GM12801 (cell line): ENCODE measurements around the gene KRTAP10-2.

Experiments
- CTCF ChIP-seq: IDR thresholded peaks from one replicate; pipeline ENCODE4 v1.5.1; 2011; ENCODE audit warnings: control low read depth; ENCODE audit not compliant: insufficient read length; ENCODE audit errors: extremely low read depth

Gene KRTAP10-2

GRCh38 chr21:44526096-44526997 lies 25.0 kb downstream of the KRTAP10-2 start:
- TF ChIP-seq CTCF: no peak

- no peak for TF ChIP-seq CTCF
These were observed 25.8 kb downstream of the KRTAP10-2 start for GRCh38 chr21:44525391-44526095.

- no peak for TF ChIP-seq CTCF
These were observed 26.6 kb downstream of the KRTAP10-2 start for GRCh38 chr21:44524414-44525371.

GRCh38 chr21:44523567-44524413 lies 27.5 kb downstream of the KRTAP10-2 start:
- no peak for TF ChIP-seq CTCF

- TF ChIP-seq CTCF: no peak
These were observed 28.5 kb downstream of the KRTAP10-2 start for GRCh38 chr21:44522753-44523204.

GRCh38 chr21:44521928-44522752 lies 29.2 kb downstream of the KRTAP10-2 start:
- no peak for TF ChIP-seq CTCF
